SK-N-SH (cell line): ENCODE results near the gene SRMS. TPM values are rescaled to one million over a fixed set of nuclear protein-coding genes. Genes with fewer than 3 reads are reported as not detected.

Experiments used
- CTCF ChIA-PET: fragments of 300-600, 350-600 bp; formaldehyde crosslinking; extraction: SDS; loops from one replicate; lab custom pipeline; 2021; lab: Yijun Ruan, JAX
- POLR2A ChIA-PET: fragments of 350-600 bp; sonication (Branson Sonifier 250); formaldehyde crosslinking; extraction: SDS; loops from one replicate; lab custom pipeline; 2020; ENCODE audit warnings: antibody characterized with exemption, inconsistent platforms; lab: Yijun Ruan, JAX
- DNase-seq: peaks from one replicate; pipeline ENCODE4 v3.0.0; 2012
- H2AFZ ChIP-seq: fragments of 200-600 bp; sonication (generic); 2 replicates; pipeline ENCODE4 v1.8.1; 2016; ENCODE audit warnings: antibody characterized with exemption, mild to moderate bottlenecking, low read depth
- H3F3A ChIP-seq: fragments of 200-600 bp; sonication (generic); replicated peaks from 2 replicates; pipeline ENCODE3; 2016; ENCODE audit warnings: antibody characterized with exemption, mild to moderate bottlenecking; ENCODE audit not compliant: insufficient read depth
- H3K27ac ChIP-seq, 2 experiments: fragments of 200-500 bp in 1 of 2; fragments of 200-600 bp in 1 of 2; sonication (Bioruptor generic) in 1 of 2; sonication (generic), shearing (Covaris generic) in 1 of 2; 2 replicates each; pipeline versions ENCODE4 v1.5.1 to v1.6.1; 2014 to 2016; ENCODE audit warnings: low read depth in 2 of 2, inconsistent platforms in 1 of 2, low read length in 1 of 2, mild to moderate bottlenecking in 1 of 2, mixed read lengths in 1 of 2
- H3K27me3 ChIP-seq: fragments of 200-600 bp; sonication (generic), shearing (Covaris generic); 2 replicates; pipeline ENCODE4 v1.6.1; 2016; ENCODE audit warnings: mixed run types; ENCODE audit not compliant: insufficient read depth
- H3K36me3 ChIP-seq, 2 experiments: fragments of 200-500 bp in 1 of 2; fragments of 200-600 bp in 1 of 2; sonication (Bioruptor generic) in 1 of 2; sonication (generic) in 1 of 2; replicated peaks in 1 of 2; 2 replicates each; pipeline versions ENCODE3 to v1.5.1; 2014 to 2016; ENCODE audit warnings: low read length in 1 of 2, mild to moderate bottlenecking in 1 of 2; ENCODE audit not compliant: insufficient read depth in 2 of 2, control insufficient read depth in 1 of 2
- H3K4me1 ChIP-seq, 2 experiments: fragments of 200-500 bp in 1 of 2; fragments of 200-600 bp in 1 of 2; sonication (Bioruptor generic) in 1 of 2; sonication (generic), shearing (Covaris generic) in 1 of 2; 2 replicates each; pipeline versions ENCODE4 v1.5.1 to v1.6.1; 2014 to 2016; ENCODE audit warnings: low read depth in 1 of 2, low read length in 1 of 2, mixed run types in 1 of 2; ENCODE audit not compliant: insufficient read depth in 2 of 2, control insufficient read depth in 1 of 2
- H3K4me2 ChIP-seq: fragments of 200-600 bp; sonication (generic), shearing (Covaris generic); 2 replicates; pipeline ENCODE4 v1.6.1; 2017; ENCODE audit warnings: mixed run types
- H3K4me3 ChIP-seq, 2 experiments: fragments of 200-500 bp in 1 of 2; fragments of 200-600 bp in 1 of 2; sonication (Bioruptor generic) in 1 of 2; sonication (generic), shearing (Covaris generic) in 1 of 2; 2 replicates each; pipeline versions ENCODE4 v1.5.1 to v1.8.1; 2014 to 2016; ENCODE audit warnings: low read depth in 2 of 2, inconsistent platforms in 1 of 2, low read length in 1 of 2, mild to moderate bottlenecking in 1 of 2, mixed read lengths in 1 of 2, moderate library complexity in 1 of 2
- H3K79me2 ChIP-seq: fragments of 200-600 bp; sonication (generic); 2 replicates; pipeline ENCODE4 v1.8.1; 2017; ENCODE audit warnings: mild to moderate bottlenecking; ENCODE audit not compliant: insufficient read depth
- H3K9ac ChIP-seq: fragments of 200-600 bp; sonication (generic); 2 replicates; pipeline ENCODE4 v1.6.1; 2017; ENCODE audit warnings: mixed run types
- H3K9me2 ChIP-seq: fragments of 200-600 bp; sonication (generic); 2 replicates; pipeline ENCODE4 v1.6.1; 2017; ENCODE audit warnings: mixed run types
- H3K9me3 ChIP-seq: fragments of 200-600 bp; sonication (generic); 2 replicates; pipeline ENCODE4 v1.6.1; 2017; ENCODE audit warnings: mixed run types, mild to moderate bottlenecking, moderate library complexity
- H4K20me1 ChIP-seq: fragments of 200-600 bp; sonication (generic); 2 replicates; pipeline ENCODE4 v1.6.1; 2017; ENCODE audit warnings: mild to moderate bottlenecking, mixed run types; ENCODE audit not compliant: insufficient read depth
- FOSL2 ChIP-seq: IDR thresholded peaks from 2 replicates; pipeline ENCODE4 v1.4.0; 2012; ENCODE audit warnings: low read depth, mild to moderate bottlenecking, moderate library complexity, borderline replicate concordance
- FOXM1 ChIP-seq: IDR thresholded peaks from 2 replicates; pipeline ENCODE4 v1.4.0; 2012; ENCODE audit warnings: low read depth, mild to moderate bottlenecking
- IRF3 ChIP-seq: fragments of 150-350 bp; IDR thresholded peaks from 2 replicates; pipeline ENCODE4 v1.6.1; 2016; ENCODE audit warnings: mild to moderate bottlenecking, low read depth, low read length
- MEF2A ChIP-seq: IDR thresholded peaks from 2 replicates; pipeline ENCODE4 v1.4.0; 2012; ENCODE audit warnings: low read depth, borderline replicate concordance
- MXI1 ChIP-seq: IDR thresholded peaks from 2 replicates; pipeline ENCODE4 v1.6.1; 2012; ENCODE audit warnings: mild to moderate bottlenecking, low read depth, low read length, improper control_type of control experiment
- NRF1 ChIP-seq: IDR thresholded peaks from 2 replicates; pipeline ENCODE4 v1.6.1; 2012; ENCODE audit warnings: low read depth, mild to moderate bottlenecking, low read length
- POLR2AphosphoS5 ChIP-seq: IDR thresholded peaks from 2 replicates; pipeline ENCODE4 v1.6.1; 2012; ENCODE audit warnings: low read depth, low read length
- RAD21 ChIP-seq: IDR thresholded peaks from 2 replicates; pipeline ENCODE4 v1.6.1; 2012; ENCODE audit warnings: mild to moderate bottlenecking, low read length
- RCOR1 ChIP-seq: fragments of 150-350 bp; IDR thresholded peaks from 2 replicates; pipeline ENCODE4 v1.6.1; 2017; ENCODE audit warnings: antibody characterized with exemption, low read length
- RFX5 ChIP-seq: IDR thresholded peaks from 2 replicates; pipeline ENCODE4 v1.6.1; 2012; ENCODE audit warnings: mild to moderate bottlenecking, improper control_type of control experiment, low read length
- SIN3A ChIP-seq: IDR thresholded peaks from 2 replicates; pipeline ENCODE4 v1.6.1; 2012; ENCODE audit warnings: low read depth, mild to moderate bottlenecking, low read length, moderate library complexity, borderline replicate concordance
- TEAD4 ChIP-seq: IDR thresholded peaks from 2 replicates; pipeline ENCODE4 v1.4.0; 2012; ENCODE audit warnings: mild to moderate bottlenecking, borderline replicate concordance; ENCODE audit not compliant: insufficient read depth
- USF1 ChIP-seq: IDR thresholded peaks from 2 replicates; pipeline ENCODE4 v1.4.0; 2012; ENCODE audit warnings: low read depth, borderline replicate concordance
- YY1 ChIP-seq: IDR thresholded peaks from 2 replicates; pipeline ENCODE4 v1.4.0; 2012; ENCODE audit warnings: low read depth, mild to moderate bottlenecking
- WGBS: methylation state at CpG from one replicate; pipeline ENCODE4 v1.1.6; 2017; ENCODE audit warnings: low lambda C conversion rate; 5-methylcytosine and 5-hydroxymethylcytosine counted together
- polyA plus RNA-seq, 3 experiments: library from polyadenylated mRNA; depleted of rRNA; stranded (reverse); fragments of >200 nt; gene quantifications; 2 replicates each; pipeline ENCODE4 v1.2.3, GENCODE V29; 2012
- TF ChIP-seq, protein P1 (sequence below): IDR thresholded peaks from 2 replicates; pipeline ENCODE4 v1.4.0; 2012; ENCODE audit warnings: low read depth, borderline replicate concordance

SRMS gene
- polyA plus RNA-seq, 1 of the 3 experiments (the other 2 are of a cell fraction) = not detected

GRCh38 chr20:63585616-63586565 is 38.3 kb upstream of the SRMS start (continued):
- TF ChIP-seq IRF3 = no peak
- TF ChIP-seq NRF1 = no peak
- TF ChIP-seq, protein P1, sequence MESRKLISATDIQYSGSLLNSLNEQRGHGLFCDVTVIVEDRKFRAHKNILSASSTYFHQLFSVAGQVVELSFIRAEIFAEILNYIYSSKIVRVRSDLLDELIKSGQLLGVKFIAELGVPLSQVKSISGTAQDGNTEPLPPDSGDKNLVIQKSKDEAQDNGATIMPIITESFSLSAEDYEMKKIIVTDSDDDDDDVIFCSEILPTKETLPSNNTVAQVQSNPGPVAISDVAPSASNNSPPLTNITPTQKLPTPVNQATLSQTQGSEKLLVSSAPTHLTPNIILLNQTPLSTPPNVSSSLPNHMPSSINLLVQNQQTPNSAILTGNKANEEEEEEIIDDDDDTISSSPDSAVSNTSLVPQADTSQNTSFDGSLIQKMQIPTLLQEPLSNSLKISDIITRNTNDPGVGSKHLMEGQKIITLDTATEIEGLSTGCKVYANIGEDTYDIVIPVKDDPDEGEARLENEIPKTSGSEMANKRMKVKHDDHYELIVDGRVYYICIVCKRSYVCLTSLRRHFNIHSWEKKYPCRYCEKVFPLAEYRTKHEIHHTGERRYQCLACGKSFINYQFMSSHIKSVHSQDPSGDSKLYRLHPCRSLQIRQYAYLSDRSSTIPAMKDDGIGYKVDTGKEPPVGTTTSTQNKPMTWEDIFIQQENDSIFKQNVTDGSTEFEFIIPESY = no peak
- TF ChIP-seq RAD21 = no peak
- TF ChIP-seq, all 33 proteins: peak for 0

- 84% methylated on average over 23 of the region's 23 CpGs for WGBS
- H3F3A ChIP-seq = peaks cover 5% of the 10 kb centered on the region
- ChIA-PET POLR2A (no interaction called here), CTCF (interaction anchor here (0.9 to 2.2 kb wide), 5 partner anchors 9 to 44 kb away, joined by 3 to 7 read pairs (median 3); no protein-coding TSS in a partner anchor)
- H3K9ac ChIP-seq = no peak overlapping the region
- H3K79me2 ChIP-seq = no peaks in the 10 kb centered on the region
- no peak overlapping the region for H3K4me2 ChIP-seq
- no peaks in the 10 kb centered on the region for H4K20me1 ChIP-seq
- no peaks in the 10 kb centered on the region for H3K9me3 ChIP-seq
- H3K27ac ChIP-seq = no peak overlapping the region
- no peaks in the 10 kb centered on the region for H3K27me3 ChIP-seq
- no peaks in the 10 kb centered on the region for H3K9me2 ChIP-seq
- DNase-seq = no peak
- no peaks in the 10 kb centered on the region for H3K36me3 ChIP-seq
- H2AFZ ChIP-seq = no peak overlapping the region
- peaks cover 0 to 12% of the 10 kb centered on the region in 2 experiments; a peak in 1 of 4 replicates for H3K4me1 ChIP-seq
- TF ChIP-seq RFX5 (no peak), MEF2A (no peak), IRF3 (no peak), FOSL2 (no peak), POLR2AphosphoS5 (no peak), RCOR1 (no peak), SIN3A (no peak), USF1 (no peak), TEAD4 (no peak), NRF1 (no peak), MXI1 (no peak), YY1 (no peak), FOXM1 (no peak)
- no peak overlapping the region for H3K4me3 ChIP-seq
Measured at GRCh38 chr20:63582382-63583063, 35.0 kb upstream of the SRMS start.
